IMR-90 (cell line): ENCODE data around the gene DGAT2.

Source experiments
- BHLHE40 ChIP-seq: fragments of 150-350 bp; IDR thresholded peaks from 2 replicates; pipeline ENCODE4 v1.6.1; 2016; ENCODE audit warnings: mild to moderate bottlenecking, low read depth, low read length
- CTCF ChIP-seq: conservative IDR thresholded peaks from 2 replicates; pipeline ENCODE4 v1.5.1; 2012; ENCODE audit warnings: mild to moderate bottlenecking, low read depth, low read length, improper control_type of control experiment
- MAFK ChIP-seq: IDR thresholded peaks from 2 replicates; pipeline ENCODE4 v1.6.1; 2012; ENCODE audit warnings: low read depth, low read length, improper control_type of control experiment
- NFE2L2 ChIP-seq: fragments of 150-350 bp; IDR thresholded peaks from 2 replicates; pipeline ENCODE4 v1.6.1; 2016; ENCODE audit warnings: low read depth, mild to moderate bottlenecking, low read length
- POLR2A ChIP-seq: IDR thresholded peaks from 2 replicates; pipeline ENCODE4 v1.6.1; 2012; ENCODE audit warnings: mild to moderate bottlenecking, low read depth, low read length
- RAD21 ChIP-seq: IDR thresholded peaks from 2 replicates; pipeline ENCODE4 v1.6.1; 2012; ENCODE audit warnings: low read length, improper control_type of control experiment
- RCOR1 ChIP-seq: IDR thresholded peaks from 2 replicates; pipeline ENCODE4 v1.6.1; 2012; ENCODE audit warnings: mild to moderate bottlenecking, low read length, improper control_type of control experiment; ENCODE audit not compliant: insufficient replicate concordance
- SMC3 ChIP-seq: fragments of 150-350 bp; IDR thresholded peaks from 2 replicates; pipeline ENCODE4 v1.6.1; 2016; ENCODE audit warnings: low read depth, mild to moderate bottlenecking, antibody characterized with exemption, low read length, moderate library complexity
- TF ChIP-seq, protein P1 (sequence below): fragments of 150-350 bp; IDR thresholded peaks from 2 replicates; pipeline ENCODE4 v1.6.1; 2016; ENCODE audit warnings: low read depth, mild to moderate bottlenecking, low read length, moderate library complexity, borderline replicate concordance

DNA sequence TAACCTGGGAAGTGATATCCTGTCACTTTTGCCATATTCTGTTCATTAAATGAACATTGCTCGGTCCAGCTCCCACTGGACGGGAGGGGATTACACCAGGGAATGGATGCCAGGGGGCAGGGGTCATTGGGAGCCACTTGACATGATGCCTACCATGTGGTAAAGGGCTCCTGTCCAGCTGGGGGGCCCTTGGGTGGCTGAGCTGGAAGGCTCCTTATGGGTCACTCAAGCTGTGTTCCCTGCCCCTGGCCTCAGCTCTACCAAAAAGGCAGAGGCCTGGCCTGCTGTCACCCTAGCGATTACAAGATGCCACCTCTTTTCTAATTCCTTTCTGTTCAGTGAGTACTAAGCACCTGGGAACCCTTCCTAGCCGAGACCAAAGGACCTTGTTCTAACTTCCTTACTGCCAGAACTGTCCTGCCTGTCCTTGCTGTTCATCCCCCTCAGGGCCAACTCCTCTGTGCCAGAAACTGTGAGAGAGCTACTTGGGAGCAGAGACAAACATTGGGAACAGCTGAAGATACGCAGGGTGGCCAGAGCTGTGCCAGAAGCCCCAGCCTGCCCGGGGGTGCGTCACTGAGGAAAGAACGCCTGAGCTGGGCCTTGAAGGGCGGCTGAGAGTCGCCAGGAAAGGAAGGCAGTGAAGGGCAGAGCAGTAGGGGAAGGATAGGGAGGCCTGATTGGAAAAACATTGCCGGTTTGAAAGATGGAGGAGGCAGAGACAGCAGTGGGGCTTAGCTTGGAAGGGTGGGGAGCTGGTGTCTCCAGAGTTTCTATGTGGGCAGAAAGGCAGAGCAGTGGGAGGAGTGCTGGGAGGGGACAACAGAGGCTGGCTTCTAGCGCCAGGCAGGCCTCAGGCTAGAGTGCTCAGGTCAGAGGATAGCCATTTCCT is 33.7 kb downstream of the DGAT2 start:
- TF ChIP-seq CTCF (no peak), RAD21 (no peak), POLR2A (no peak), RCOR1 (no peak), SMC3 (no peak), MAFK (no peak), BHLHE40 (no peak), NFE2L2 (no peak)
- TF ChIP-seq, protein P1, sequence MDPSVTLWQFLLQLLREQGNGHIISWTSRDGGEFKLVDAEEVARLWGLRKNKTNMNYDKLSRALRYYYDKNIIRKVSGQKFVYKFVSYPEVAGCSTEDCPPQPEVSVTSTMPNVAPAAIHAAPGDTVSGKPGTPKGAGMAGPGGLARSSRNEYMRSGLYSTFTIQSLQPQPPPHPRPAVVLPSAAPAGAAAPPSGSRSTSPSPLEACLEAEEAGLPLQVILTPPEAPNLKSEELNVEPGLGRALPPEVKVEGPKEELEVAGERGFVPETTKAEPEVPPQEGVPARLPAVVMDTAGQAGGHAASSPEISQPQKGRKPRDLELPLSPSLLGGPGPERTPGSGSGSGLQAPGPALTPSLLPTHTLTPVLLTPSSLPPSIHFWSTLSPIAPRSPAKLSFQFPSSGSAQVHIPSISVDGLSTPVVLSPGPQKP = no peak
